ENCODE data around the gene ETV3.

GRCh38 chr1:157113106-157113505, 25.1 kb downstream of the ETV3 start:
- TF ChIP-seq POLR2A (IDR thresholded peaks at IDR 0.05) (no peak), POLR2AphosphoS5 (IDR thresholded peaks at IDR 0.05) (no peak)

All from upper lobe of left lung (tissue), 4 donors.